ENCODE results near the gene CCS. TPM values are rescaled to one million over a fixed set of nuclear protein-coding genes. Genes with fewer than 3 reads are reported as not detected.
"Not testable (repeated sequence)": the region's sequence is repeated elsewhere in the genome, so short reads cannot be mapped to it uniquely, and the experiment has no call there.

The CCS gene, protein sequence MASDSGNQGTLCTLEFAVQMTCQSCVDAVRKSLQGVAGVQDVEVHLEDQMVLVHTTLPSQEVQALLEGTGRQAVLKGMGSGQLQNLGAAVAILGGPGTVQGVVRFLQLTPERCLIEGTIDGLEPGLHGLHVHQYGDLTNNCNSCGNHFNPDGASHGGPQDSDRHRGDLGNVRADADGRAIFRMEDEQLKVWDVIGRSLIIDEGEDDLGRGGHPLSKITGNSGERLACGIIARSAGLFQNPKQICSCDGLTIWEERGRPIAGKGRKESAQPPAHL
- 23.1 TPM for polyA plus RNA-seq (2013, experiment 1 of 2)
- polyA plus RNA-seq (2013, experiment 2 of 2), result 22.0 TPM

DNA sequence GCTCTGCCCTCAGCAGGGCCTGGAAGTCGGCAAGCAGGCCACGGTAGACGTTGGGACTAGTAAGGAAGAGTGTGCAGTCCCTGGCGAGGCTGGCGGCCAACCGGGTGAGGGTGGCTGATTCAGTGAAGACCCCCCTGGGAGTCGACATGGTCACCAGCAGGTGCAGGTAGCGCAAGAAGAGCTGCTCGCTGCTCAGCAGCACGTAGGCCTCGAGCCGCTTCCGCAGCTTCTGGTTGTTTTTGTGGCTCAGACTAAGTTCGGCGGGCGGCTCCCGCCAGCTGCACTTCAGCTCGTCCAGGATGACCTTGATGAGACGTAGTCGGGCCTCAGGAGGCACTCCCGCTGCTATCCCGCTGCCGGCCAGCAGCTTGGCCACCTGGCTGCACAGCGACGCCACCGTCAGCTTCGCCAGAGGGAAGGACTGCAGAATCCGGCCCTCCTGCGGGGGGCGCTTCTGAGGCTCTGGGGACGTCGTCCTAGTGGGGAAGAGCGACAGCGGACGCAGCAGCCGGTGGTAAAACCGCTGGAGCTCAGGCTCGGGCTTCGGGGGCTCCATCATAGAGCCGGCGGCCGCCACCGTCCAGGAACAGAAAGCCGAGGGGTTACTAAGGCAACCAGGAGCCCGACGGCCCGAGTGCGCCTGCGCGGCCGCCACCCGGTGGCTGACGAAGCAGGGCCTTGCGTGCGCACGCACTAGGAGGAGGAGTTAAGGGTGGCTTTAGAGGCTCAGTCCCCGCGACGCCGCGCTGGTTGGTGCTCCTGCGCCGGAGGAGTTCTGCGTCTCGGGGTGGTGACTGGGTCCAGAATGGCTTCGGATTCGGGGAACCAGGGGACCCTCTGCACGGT lies at the start of gene CCS, which contains the start of gene CCDC87:
TSS of gene CCS (plus strand) at position 729 of the 846 bp plus-strand sequence. CDS start at position 806, 77 bp downstream.
TSS of gene CCDC87 (minus strand) at position 607 of the 846 bp plus-strand sequence. CDS start at position 559, 48 bp downstream.
- peak; percentile 97 for DNase-seq
- Histone ChIP-seq H3K18ac (ENCODE audit: low read length) (no peak within 1 kb of the TSS), H3K23ac (ENCODE audit: low read length) (peak within 1 kb of the TSS; percentile 45), H4K5ac (ENCODE audit: low read length) (no peak within 1 kb of the TSS), H3K27me3 (ENCODE audit: insufficient read depth, low read length, poor library complexity) (no peaks in the 10 kb centered on the region), H3K79me1 (ENCODE audit: low read length) (no peaks in the 10 kb centered on the region), H3K56ac (ENCODE audit: low read length) (peak within 1 kb of the TSS; percentile 92), H4K8ac (ENCODE audit: low read depth, low read length) (no peak within 1 kb of the TSS), H3K4me1 (ENCODE audit: control insufficient read depth, low read depth, low read length) (no peaks in the 10 kb centered on the region), H2BK5ac (ENCODE audit: low read length) (no peak within 1 kb of the TSS), H3K9ac (ENCODE audit: low read length) (peak within 1 kb of the TSS; percentile 86), H3K4me2 (ENCODE audit: low read length) (peak within 1 kb of the TSS; percentile 69), H3K27ac (ENCODE audit: low read depth, low read length) (no peak within 1 kb of the TSS), H2BK15ac (replicated peaks; ENCODE audit: low read depth) (no peak within 1 kb of the TSS), H2AK5ac (ENCODE audit: low read length) (no peak within 1 kb of the TSS), H3K79me2 (ENCODE audit: control insufficient read depth, insufficient read depth, low read length) (no peaks in the 10 kb centered on the region), H3K36me3 (ENCODE audit: control insufficient read depth, insufficient read depth, low read length) (no peaks in the 10 kb centered on the region), H2BK120ac (ENCODE audit: low read depth, low read length) (no peak within 1 kb of the TSS), H3K4me3 (ENCODE audit: low read length) (peak within 1 kb of the TSS; percentile 49), H3K4ac (ENCODE audit: low read depth, low read length) (no peak within 1 kb of the TSS)
- WGBS (ENCODE audit: extremely low coverage, insufficient coverage, low lambda C conversion rate), result no CpG with 5 or more reads among the region's 68 CpGs

GRCh38 chr11:66543263-66544107 lies 49.5 kb upstream of the CCS start:
- no peaks in the 10 kb centered on the region for H3K79me2 ChIP-seq (ENCODE audit: control insufficient read depth, insufficient read depth, low read length)
- no peak overlapping the region for H3K23ac ChIP-seq (ENCODE audit: low read length)
- no peak overlapping the region for H4K8ac ChIP-seq (ENCODE audit: low read depth, low read length)
- no peaks in the 10 kb centered on the region for H3K4me1 ChIP-seq (ENCODE audit: control insufficient read depth, low read depth, low read length)
- H3K36me3 ChIP-seq (ENCODE audit: control insufficient read depth, insufficient read depth, low read length), result no peaks in the 10 kb centered on the region
- peak; percentile 69 for DNase-seq
- H3K9ac ChIP-seq (ENCODE audit: low read length), result peak overlapping the region; percentile 44
- no peak overlapping the region for H3K4me3 ChIP-seq (ENCODE audit: low read length)
- H3K27ac ChIP-seq (ENCODE audit: low read depth, low read length), result no peak overlapping the region
- no peak overlapping the region for H3K18ac ChIP-seq (ENCODE audit: low read length)
- H3K56ac ChIP-seq (ENCODE audit: low read length), result peak overlapping the region; percentile 57
- H2BK5ac ChIP-seq (ENCODE audit: low read length), result no peak overlapping the region
- no peaks in the 10 kb centered on the region for H3K27me3 ChIP-seq (ENCODE audit: insufficient read depth, low read length, poor library complexity)
- H3K4me2 ChIP-seq (ENCODE audit: low read length), result no peak overlapping the region
- H3K79me1 ChIP-seq (ENCODE audit: low read length), result no peaks in the 10 kb centered on the region
- H2BK15ac ChIP-seq (replicated peaks; ENCODE audit: low read depth), result no peak overlapping the region
- WGBS (ENCODE audit: extremely low coverage, insufficient coverage, low lambda C conversion rate), result no CpG with 5 or more reads among the region's 26 CpGs
- no peak overlapping the region for H2AK5ac ChIP-seq (ENCODE audit: low read length)
- no peak overlapping the region for H3K4ac ChIP-seq (ENCODE audit: low read depth, low read length)
- H4K5ac ChIP-seq (ENCODE audit: low read length), result no peak overlapping the region
- no peak overlapping the region for H2BK120ac ChIP-seq (ENCODE audit: low read depth, low read length)

DNA sequence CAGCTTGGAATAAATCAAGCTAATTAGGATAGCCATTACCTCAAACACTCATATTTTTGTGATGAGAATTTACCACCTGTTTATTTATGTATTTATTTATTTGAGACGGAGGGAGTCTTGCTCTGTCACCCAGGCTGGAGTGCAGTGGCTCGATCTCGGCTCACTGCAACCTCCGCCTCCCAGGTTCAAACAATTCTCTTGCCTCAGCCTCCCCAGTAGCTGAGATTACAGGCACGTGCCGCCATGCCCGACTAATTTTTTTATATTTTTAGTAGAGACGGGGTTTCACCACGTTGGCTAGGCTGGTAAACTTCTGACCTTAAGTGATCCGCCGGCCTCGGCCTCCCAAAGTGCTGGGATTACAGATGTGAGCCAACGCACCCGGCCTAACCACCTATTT lies 48.0 kb upstream of the CCS start:
- not testable (repeated sequence) for H2BK120ac ChIP-seq (ENCODE audit: low read depth, low read length); H2AK5ac ChIP-seq (ENCODE audit: low read length); H3K4ac ChIP-seq (ENCODE audit: low read depth, low read length); H3K27me3 ChIP-seq (ENCODE audit: insufficient read depth, low read length, poor library complexity); H4K5ac ChIP-seq (ENCODE audit: low read length); H3K79me1 ChIP-seq (ENCODE audit: low read length); H3K4me2 ChIP-seq (ENCODE audit: low read length); H3K27ac ChIP-seq (ENCODE audit: low read depth, low read length); H3K4me3 ChIP-seq (ENCODE audit: low read length); H2BK5ac ChIP-seq (ENCODE audit: low read length); H3K23ac ChIP-seq (ENCODE audit: low read length); DNase-seq; H3K18ac ChIP-seq (ENCODE audit: low read length); H4K8ac ChIP-seq (ENCODE audit: low read depth, low read length); H2BK15ac ChIP-seq (replicated peaks; ENCODE audit: low read depth); H3K4me1 ChIP-seq (ENCODE audit: control insufficient read depth, low read depth, low read length); H3K79me2 ChIP-seq (ENCODE audit: control insufficient read depth, insufficient read depth, low read length); H3K36me3 ChIP-seq (ENCODE audit: control insufficient read depth, insufficient read depth, low read length)
- Histone ChIP-seq H3K56ac (ENCODE audit: low read length) (peak overlapping the region; percentile 94), H3K9ac (ENCODE audit: low read length) (peak overlapping the region; percentile 93)
- no CpG with 5 or more reads among the region's 14 CpGs for WGBS (ENCODE audit: extremely low coverage, insufficient coverage, low lambda C conversion rate)

DNA sequence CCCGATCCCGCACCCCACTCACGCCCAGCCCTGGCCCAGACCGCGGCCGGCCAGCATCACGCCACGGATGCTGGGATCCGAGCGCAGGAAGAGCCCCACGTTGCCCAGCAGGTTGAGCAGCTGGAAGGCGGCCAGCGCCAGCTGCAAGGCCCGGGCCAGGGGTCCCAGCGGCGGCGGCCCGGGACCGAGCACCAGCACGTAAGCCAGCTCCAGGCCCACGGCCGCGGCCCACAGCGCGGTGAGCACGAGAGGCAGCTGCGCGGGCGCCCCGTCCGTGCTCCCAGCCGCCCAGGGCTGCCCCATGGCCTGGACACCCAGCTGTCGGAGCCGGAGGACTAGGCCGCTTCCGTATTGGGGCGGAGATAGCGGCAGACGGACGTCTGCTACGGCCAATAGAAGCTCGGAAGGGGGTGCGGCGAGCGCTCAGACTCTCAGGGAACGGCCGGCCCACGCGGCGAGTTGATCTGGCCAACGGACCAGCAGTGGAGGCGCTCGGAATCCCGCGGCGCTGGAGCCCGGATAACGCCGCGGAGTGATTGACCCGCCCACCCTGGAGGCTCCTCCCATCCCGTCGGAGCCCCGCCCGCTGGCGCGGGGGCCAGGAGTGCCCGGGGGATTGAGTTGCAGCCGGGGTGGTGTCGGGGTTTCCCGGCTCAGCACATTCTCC lies 47.2 kb upstream of the CCS start, which contains the start of gene ZDHHC24:
TSS of gene ZDHHC24 (minus strand) at position 348 of the 667 bp plus-strand sequence. CDS start at position 303, 45 bp downstream.
- peak; percentile 98 for DNase-seq
- peak within 1 kb of the TSS; percentile 78 for H3K4me2 ChIP-seq (ENCODE audit: low read length)
- no peak within 1 kb of the TSS for H2AK5ac ChIP-seq (ENCODE audit: low read length)
- no peaks in the 10 kb centered on the region for H3K79me1 ChIP-seq (ENCODE audit: low read length)
- peak within 1 kb of the TSS; percentile 8 for H3K4ac ChIP-seq (ENCODE audit: low read depth, low read length)
- peak within 1 kb of the TSS; percentile 93 for H3K9ac ChIP-seq (ENCODE audit: low read length)
- H3K79me2 ChIP-seq (ENCODE audit: control insufficient read depth, insufficient read depth, low read length), result no peaks in the 10 kb centered on the region
- H2BK120ac ChIP-seq (ENCODE audit: low read depth, low read length), result no peak within 1 kb of the TSS
- H3K4me1 ChIP-seq (ENCODE audit: control insufficient read depth, low read depth, low read length), result no peaks in the 10 kb centered on the region
- no peaks in the 10 kb centered on the region for H3K27me3 ChIP-seq (ENCODE audit: insufficient read depth, low read length, poor library complexity)
- H3K18ac ChIP-seq (ENCODE audit: low read length), result peak within 1 kb of the TSS; percentile 62
- peak within 1 kb of the TSS; percentile 81 for H3K4me3 ChIP-seq (ENCODE audit: low read length)
- H4K5ac ChIP-seq (ENCODE audit: low read length), result no peak within 1 kb of the TSS
- H3K27ac ChIP-seq (ENCODE audit: low read depth, low read length), result no peak within 1 kb of the TSS
- H3K23ac ChIP-seq (ENCODE audit: low read length), result no peak within 1 kb of the TSS
- no CpG with 5 or more reads among the region's 71 CpGs for WGBS (ENCODE audit: extremely low coverage, insufficient coverage, low lambda C conversion rate)
- H2BK15ac ChIP-seq (replicated peaks; ENCODE audit: low read depth), result no peak within 1 kb of the TSS
- peak within 1 kb of the TSS; percentile 94 for H3K56ac ChIP-seq (ENCODE audit: low read length)
- no peaks in the 10 kb centered on the region for H3K36me3 ChIP-seq (ENCODE audit: control insufficient read depth, insufficient read depth, low read length)
- peak within 1 kb of the TSS; percentile 7 for H4K8ac ChIP-seq (ENCODE audit: low read depth, low read length)
- H2BK5ac ChIP-seq (ENCODE audit: low read length), result no peak within 1 kb of the TSS

- Histone ChIP-seq H3K56ac (ENCODE audit: low read length) (peak within 1 kb of the TSS; percentile 94), H3K9ac (ENCODE audit: low read length) (peak within 1 kb of the TSS; percentile 93), H2BK5ac (ENCODE audit: low read length) (no peak within 1 kb of the TSS), H3K36me3 (ENCODE audit: control insufficient read depth, insufficient read depth, low read length) (no peaks in the 10 kb centered on the region), H2BK120ac (ENCODE audit: low read depth, low read length) (no peak within 1 kb of the TSS), H3K79me2 (ENCODE audit: control insufficient read depth, insufficient read depth, low read length) (no peaks in the 10 kb centered on the region), H3K79me1 (ENCODE audit: low read length) (no peaks in the 10 kb centered on the region), H4K5ac (ENCODE audit: low read length) (no peak within 1 kb of the TSS), H3K18ac (ENCODE audit: low read length) (peak within 1 kb of the TSS; percentile 62), H3K27ac (ENCODE audit: low read depth, low read length) (no peak within 1 kb of the TSS), H3K23ac (ENCODE audit: low read length) (no peak within 1 kb of the TSS), H2BK15ac (replicated peaks; ENCODE audit: low read depth) (no peak within 1 kb of the TSS), H3K4me2 (ENCODE audit: low read length) (peak within 1 kb of the TSS; percentile 78), H4K8ac (ENCODE audit: low read depth, low read length) (peak within 1 kb of the TSS; percentile 7), H3K27me3 (ENCODE audit: insufficient read depth, low read length, poor library complexity) (no peaks in the 10 kb centered on the region), H3K4ac (ENCODE audit: low read depth, low read length) (peak within 1 kb of the TSS; percentile 8), H3K4me3 (ENCODE audit: low read length) (peak within 1 kb of the TSS; percentile 81), H3K4me1 (ENCODE audit: control insufficient read depth, low read depth, low read length) (no peaks in the 10 kb centered on the region), H2AK5ac (ENCODE audit: low read length) (no peak within 1 kb of the TSS)
- no CpG with 5 or more reads among the region's 37 CpGs for WGBS (ENCODE audit: extremely low coverage, insufficient coverage, low lambda C conversion rate)
- peak; percentile 57 for DNase-seq
These were observed 46.5 kb upstream of the CCS start, which contains the start of gene ACTN3 for GRCh38 chr11:66546368-66546965. Gene ACTN3 (plus strand): TSS chr11:66546903. CDS start chr11:66546938, 35 bp downstream.

All from mesendoderm (in vitro differentiated cells).